Fibroblast of the aortic adventitia (primary cell): ENCODE results near the gene EIF2D. TPM values are rescaled to one million over a fixed set of nuclear protein-coding genes. Genes with fewer than 3 reads are reported as not detected.
A peak's percentile ranks its signal among the peaks of the same experiment; 100 is the strongest.

Source experiments
- DNase-seq: peaks from one replicate; pipeline ENCODE4 v3.0.0-alpha.2; 2010; ENCODE audit warnings: low read depth
- H3K4me3 ChIP-seq: 2 replicates; pipeline ENCODE4 v1.5.1; 2011; ENCODE audit warnings: low read depth, mild to moderate bottlenecking, control low read depth, low read length, moderate library complexity
- total RNA-seq: library from RNA; depleted of rRNA; stranded (reverse); fragments of >200 nt; gene quantifications from 2 replicates; pipeline ENCODE4 v1.2.3, GENCODE V29; 2012; ENCODE audit warnings: low replicate concordance
- TF ChIP-seq, protein P1 (sequence below): IDR thresholded peaks from 2 replicates; pipeline ENCODE4 v1.5.1; 2011; ENCODE audit warnings: mild to moderate bottlenecking, low read length, control low read depth, inconsistent platforms; ENCODE audit not compliant: insufficient read depth

The EIF2D gene
- total RNA-seq, 1 donor = 42.5 TPM

GRCh38 chr1:206656936-206657335, 44.7 kb upstream of the EIF2D start:
- H3K4me3 ChIP-seq = no peak overlapping the region
- TF ChIP-seq, protein P1, sequence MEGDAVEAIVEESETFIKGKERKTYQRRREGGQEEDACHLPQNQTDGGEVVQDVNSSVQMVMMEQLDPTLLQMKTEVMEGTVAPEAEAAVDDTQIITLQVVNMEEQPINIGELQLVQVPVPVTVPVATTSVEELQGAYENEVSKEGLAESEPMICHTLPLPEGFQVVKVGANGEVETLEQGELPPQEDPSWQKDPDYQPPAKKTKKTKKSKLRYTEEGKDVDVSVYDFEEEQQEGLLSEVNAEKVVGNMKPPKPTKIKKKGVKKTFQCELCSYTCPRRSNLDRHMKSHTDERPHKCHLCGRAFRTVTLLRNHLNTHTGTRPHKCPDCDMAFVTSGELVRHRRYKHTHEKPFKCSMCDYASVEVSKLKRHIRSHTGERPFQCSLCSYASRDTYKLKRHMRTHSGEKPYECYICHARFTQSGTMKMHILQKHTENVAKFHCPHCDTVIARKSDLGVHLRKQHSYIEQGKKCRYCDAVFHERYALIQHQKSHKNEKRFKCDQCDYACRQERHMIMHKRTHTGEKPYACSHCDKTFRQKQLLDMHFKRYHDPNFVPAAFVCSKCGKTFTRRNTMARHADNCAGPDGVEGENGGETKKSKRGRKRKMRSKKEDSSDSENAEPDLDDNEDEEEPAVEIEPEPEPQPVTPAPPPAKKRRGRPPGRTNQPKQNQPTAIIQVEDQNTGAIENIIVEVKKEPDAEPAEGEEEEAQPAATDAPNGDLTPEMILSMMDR = no peak
- no peak for DNase-seq

DNA sequence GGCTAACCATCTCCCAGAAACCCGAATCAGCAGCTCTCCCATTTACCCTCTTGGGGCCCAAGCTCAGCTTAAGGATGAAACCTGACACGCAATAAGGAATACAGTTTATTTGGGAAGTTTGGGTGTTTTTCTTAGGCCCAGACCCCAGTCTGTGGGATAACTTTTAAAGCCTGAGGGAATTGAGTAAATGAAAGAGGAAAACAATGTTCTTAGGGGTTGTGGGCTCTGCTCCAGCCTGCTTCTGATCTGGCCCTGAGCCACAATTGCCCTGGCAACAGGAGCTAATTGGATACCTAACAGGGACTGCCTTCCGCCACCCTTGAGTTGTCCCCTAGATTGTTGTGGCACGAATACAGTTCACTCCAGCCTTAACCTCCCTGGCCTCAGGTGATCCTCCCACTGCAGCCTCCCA, 43.2 kb upstream of the EIF2D start:
- TF ChIP-seq, protein P1 = no peak
- no peak for DNase-seq
- no peak overlapping the region for H3K4me3 ChIP-seq

GRCh38 chr1:206654828-206655227, 42.6 kb upstream of the EIF2D start:
- DNase-seq = no peak
- TF ChIP-seq, protein P1 = no peak
- H3K4me3 ChIP-seq = no peak overlapping the region

- TF ChIP-seq, protein P1 = no peak
- no peak overlapping the region for H3K4me3 ChIP-seq
- DNase-seq = no peak
Measured at GRCh38 chr1:206653715-206654459, 41.6 kb upstream of the EIF2D start.

DNA sequence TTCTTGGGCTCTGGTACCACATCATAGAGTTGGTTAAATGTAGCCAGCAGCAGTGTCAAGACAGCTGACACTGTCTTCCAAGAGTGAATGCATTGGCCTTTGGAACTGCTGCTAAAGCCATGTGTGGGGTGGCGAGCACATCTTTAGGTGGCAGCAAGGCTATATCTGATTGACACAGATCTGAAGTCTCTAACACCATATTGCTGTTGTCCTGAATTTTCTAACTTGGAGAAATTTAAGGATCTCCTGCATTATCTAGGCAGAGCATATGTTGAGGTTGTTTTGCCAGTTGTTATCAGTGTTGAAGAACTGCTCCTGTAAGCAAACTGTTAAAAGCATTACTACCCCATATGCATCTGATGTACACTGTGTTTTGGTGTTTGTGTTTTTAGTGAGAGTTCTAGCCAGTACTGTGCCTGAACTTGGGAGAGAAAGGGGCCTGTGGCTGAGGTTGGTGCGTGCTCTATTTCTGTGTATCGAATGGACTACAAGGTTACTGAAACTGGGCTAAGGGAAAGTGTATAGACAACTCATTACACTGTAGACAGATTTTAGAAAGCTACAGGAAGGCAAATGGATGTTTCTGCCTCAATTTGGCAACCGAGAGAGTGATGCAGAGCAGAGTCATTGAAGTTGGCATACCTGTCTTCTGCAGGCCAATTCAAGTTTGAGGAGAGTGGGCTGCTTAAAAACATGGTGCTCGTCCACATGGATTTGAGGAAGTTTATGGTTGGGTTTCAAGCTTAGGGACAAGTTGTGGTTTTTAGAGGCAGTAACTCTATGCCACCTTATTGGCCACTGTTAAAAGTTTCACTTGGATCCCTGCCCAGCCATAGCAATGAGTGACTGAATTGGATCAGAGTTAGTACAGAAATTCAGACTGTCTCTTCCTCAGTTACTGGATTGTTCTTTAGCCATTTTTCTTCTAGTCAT, 40.0 kb upstream of the EIF2D start:
- TF ChIP-seq, protein P1 = no peak
- H3K4me3 ChIP-seq = no peak overlapping the region
- peak; percentile 12 for DNase-seq

DNA sequence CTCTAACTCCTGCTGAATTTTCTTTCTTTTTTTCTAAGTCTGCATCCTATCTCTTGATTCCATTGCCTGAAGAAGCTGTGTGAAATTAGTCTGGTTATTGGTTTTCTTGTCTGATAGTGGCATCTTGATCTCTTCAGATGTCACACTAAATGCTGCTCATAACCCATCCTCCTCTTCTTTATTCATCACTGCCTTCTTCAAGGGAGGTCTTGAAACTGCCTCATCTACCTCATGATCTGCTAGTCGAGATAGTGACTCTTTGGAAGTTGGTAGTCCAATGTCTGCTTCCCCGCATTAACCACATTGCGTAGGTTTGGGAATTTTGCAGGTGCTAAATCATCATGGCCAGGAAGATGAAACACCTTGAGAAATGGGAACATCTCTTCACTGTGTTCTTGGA, 38.7 kb upstream of the EIF2D start:
- DNase-seq = no peak
- TF ChIP-seq, protein P1 = no peak
- no peak overlapping the region for H3K4me3 ChIP-seq
